Renal pelvis (tissue), 4 donors: Measurements from ENCODE around the gene OTULIN. TPM values are rescaled to one million over a fixed set of nuclear protein-coding genes. Genes with fewer than 3 reads are reported as not detected.

Experiments used
- DNase-seq: peaks from one replicate; pipeline ENCODE4 v3.0.0-alpha.2; 2013
- polyA plus RNA-seq, 3 donors: library from polyadenylated mRNA; unstranded; fragments of 120-200 nt; gene quantifications; one replicate each; pipeline ENCODE4 v1.2.1, GENCODE V29; 2013; ENCODE audit not compliant: insufficient read length in 3 of 3

The OTULIN gene
- polyA plus RNA-seq, 3 donors, result 17.1 to 20.1 (median 18.0) TPM

DNA sequence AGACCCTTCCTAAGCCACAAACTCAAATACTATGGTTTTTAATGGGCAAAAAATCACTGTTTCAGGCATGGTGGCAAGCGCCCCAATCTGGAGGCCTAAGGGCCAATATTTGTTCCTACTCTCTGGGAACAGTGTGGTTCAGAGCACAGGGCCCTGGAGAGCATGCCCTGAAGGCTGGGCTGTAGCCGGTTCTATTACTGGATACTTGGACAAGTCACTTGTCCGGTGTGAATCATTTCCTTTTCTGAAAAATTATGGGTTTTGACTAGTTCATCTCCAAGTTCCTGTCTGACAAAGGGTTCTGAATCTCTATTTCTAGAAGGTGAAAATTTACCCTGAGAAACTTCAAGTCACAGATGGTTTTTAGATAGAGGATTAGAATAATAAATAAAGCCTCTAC, 75.0 kb downstream of the OTULIN start:
- DNase-seq, result no peak

- no peak for DNase-seq
Measured at GRCh38 chr5:14739981-14740380, 75.5 kb downstream of the OTULIN start.

DNA sequence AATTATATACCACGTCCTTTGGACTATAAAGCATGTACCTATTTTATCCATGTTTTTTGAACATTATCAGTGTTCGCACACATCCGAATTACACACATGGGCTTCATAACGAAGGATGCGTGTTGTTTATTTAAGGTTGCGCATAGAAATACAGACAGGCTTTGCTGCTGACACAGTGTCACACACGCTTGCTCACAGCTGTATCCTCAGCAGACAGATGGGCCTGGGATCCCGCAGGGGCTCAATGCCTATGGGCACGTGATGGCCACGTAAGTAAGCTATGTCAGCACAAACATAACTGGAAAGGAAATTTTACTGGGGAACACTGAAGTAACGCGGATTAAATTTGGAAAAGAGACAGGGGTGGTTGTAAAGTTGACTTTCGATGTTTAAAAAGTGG, 76.6 kb downstream of the OTULIN start:
- DNase-seq, result no peak

- peak; percentile 64 for DNase-seq
Measured at GRCh38 chr5:14741801-14742440, 77.4 kb downstream of the OTULIN start.

DNA sequence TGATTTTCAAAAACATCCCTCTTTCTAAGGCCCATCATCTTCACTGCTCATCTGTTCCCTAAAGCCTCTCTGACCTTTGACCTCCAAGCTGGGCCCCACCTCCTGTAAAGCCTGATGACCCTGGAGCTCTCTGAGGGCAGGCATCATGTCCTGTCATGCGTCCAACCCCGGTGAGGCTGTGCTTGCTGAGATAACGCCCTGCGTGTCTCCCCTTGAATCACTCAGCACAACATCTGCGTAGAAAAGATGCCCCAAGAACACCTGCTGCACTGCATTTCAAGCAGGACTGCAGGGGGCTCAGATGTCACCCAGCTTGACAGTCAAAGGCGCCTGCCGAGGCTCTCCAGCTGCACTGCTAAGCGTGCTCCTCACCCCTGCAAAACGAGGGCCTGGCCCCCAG, 78.0 kb downstream of the OTULIN start:
- DNase-seq, result no peak

DNA sequence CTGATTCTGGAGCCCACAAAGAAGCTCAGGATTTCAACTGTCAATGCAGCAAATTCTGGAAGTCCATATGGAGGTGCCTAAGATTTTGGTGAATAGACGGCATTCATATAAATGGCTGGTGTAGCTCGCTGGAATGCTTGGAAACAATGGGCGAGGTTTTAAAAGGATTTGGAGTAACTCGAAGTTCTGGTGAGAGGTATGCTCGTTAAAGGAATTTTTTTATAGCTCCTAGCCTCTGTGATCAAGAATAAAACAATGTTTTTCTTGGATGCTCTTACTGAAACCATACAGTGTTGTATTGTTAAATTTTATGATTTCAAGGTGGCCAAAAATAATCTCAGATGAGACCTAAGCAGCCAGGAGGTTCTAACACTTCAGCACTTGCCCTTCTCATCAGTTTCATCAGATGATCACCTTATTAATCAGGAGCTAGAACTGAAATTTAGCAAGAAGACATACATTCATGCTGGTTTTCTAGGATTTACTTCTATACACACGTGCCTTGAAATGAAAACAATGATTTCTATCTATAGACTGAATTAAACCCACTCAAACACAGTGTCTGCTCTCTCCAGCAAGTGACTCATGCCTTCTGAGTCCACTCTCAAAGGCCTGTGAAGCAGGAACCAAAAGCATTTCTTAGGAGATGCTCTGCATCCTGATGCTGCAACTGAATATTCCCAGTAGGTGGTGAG, 79.2 kb downstream of the OTULIN start:
- DNase-seq, result no peak

DNA sequence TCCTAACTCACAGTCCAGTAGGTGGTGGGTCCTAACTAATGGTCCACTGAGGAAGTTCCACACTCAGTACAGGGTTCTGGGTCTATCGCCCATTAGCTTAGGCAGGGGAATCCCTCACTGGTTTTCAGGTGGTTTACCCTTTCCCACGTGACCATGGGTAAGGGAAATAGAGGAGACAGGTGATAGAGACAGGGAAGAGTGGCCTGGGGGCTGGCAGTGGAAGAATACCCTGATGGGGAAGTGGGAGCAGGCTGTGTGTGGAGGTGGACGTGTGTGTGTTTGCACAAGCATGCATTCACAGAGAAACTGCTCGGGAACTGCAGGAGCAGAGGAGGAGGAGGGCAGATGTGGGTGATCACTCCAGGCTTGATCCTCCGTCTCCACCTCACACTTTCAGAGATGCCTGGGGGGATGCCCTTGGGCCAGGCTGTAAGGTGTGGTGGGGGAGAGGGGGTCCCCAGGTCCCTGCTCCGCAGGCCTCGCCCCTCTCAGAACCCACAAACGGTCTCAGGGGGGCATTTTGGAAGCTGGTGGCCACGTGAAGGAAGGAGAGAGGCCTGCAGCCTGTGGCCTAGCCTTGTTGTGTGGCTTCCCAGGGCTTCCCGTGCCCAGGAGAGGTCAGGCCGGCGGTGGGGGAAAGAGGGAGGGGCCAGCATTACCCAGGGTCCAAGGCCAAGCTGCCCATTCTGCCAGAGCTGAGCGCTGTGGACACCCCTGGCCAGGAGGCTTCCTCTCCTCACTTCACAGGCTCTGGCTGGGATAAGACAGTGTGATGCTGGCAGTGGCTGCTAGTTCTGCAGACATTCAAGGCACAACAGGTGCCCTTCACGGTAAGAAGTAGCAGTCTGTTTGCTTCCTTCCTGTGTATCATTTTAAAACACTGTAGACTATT, 80.0 kb downstream of the OTULIN start:
- no peak for DNase-seq

GRCh38 chr5:14745188-14745563, 80.7 kb downstream of the OTULIN start:
- DNase-seq, result no peak

- DNase-seq, result no peak
Measured at GRCh38 chr5:14745753-14746152, 81.2 kb downstream of the OTULIN start.

- no peak for DNase-seq
Measured at GRCh38 chr5:14748180-14748900, 83.8 kb downstream of the OTULIN start.

Other genes starting within 250 kb of the OTULIN start
- 10 to 100 TPM in 2 of 3 donors, 1 to 10 TPM in 1; 9.4 to 11.7 (median 10.6) TPM for gene OTULINL, start 82.9 kb upstream of the OTULIN start, polyA plus RNA-seq
- 10 to 100 TPM in 2 of 3 donors, 1 to 10 TPM in 1; 8.3 to 14.8 (median 11.0) TPM for gene ANKH, start 207.1 kb downstream of the OTULIN start, polyA plus RNA-seq